ENCODE measurements around the gene ALOX12. TPM values are rescaled to one million over a fixed set of nuclear protein-coding genes. Genes with fewer than 3 reads are reported as not detected.
"Not testable (repeated sequence)": the region's sequence is repeated elsewhere in the genome, so short reads cannot be mapped to it uniquely, and the experiment has no call there.

Gene ALOX12
- total RNA-seq, 1 donor from 2014 or later = not detected

DNA sequence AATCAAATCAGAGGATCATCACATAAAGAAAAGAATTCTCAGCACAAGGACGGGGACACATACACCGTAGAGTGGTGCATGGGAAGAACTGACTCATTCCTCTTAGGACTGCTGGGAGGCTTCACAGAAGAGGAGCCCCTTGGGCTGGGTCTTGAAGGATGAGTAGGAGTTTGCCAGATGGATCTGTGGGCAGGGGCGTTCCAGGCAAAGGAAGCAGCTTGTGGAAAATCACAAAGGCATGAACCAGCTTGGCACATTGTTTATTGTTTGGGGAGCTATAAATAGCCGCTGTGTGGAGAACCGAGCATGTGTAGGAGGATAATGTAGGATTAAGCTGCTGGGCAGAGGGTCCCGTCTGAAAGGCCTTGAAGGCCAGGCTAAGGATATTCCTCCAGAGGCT lies 53.1 kb downstream of the ALOX12 start:
- Mint-ChIP-seq H3K4me3 (ENCODE audit: unreplicated experiment) (no peak overlapping the region), H3K27ac (ENCODE audit: unreplicated experiment) (no peak overlapping the region), H3K36me3 (ENCODE audit: unreplicated experiment) (no peaks in the 10 kb centered on the region), H3K27me3 (ENCODE audit: unreplicated experiment) (peaks cover 5% of the 10 kb centered on the region), H3K9me3 (ENCODE audit: unreplicated experiment) (peaks cover 2% of the 10 kb centered on the region), H3K4me1 (ENCODE audit: low read depth, unreplicated experiment) (peaks cover 14% of the 10 kb centered on the region)
- TF ChIP-seq, protein P1, sequence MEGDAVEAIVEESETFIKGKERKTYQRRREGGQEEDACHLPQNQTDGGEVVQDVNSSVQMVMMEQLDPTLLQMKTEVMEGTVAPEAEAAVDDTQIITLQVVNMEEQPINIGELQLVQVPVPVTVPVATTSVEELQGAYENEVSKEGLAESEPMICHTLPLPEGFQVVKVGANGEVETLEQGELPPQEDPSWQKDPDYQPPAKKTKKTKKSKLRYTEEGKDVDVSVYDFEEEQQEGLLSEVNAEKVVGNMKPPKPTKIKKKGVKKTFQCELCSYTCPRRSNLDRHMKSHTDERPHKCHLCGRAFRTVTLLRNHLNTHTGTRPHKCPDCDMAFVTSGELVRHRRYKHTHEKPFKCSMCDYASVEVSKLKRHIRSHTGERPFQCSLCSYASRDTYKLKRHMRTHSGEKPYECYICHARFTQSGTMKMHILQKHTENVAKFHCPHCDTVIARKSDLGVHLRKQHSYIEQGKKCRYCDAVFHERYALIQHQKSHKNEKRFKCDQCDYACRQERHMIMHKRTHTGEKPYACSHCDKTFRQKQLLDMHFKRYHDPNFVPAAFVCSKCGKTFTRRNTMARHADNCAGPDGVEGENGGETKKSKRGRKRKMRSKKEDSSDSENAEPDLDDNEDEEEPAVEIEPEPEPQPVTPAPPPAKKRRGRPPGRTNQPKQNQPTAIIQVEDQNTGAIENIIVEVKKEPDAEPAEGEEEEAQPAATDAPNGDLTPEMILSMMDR (IDR thresholded peaks at IDR 0.05; ENCODE audit: partially characterized antibody, unreplicated experiment) = no peak
- no peak for DNase-seq

DNA sequence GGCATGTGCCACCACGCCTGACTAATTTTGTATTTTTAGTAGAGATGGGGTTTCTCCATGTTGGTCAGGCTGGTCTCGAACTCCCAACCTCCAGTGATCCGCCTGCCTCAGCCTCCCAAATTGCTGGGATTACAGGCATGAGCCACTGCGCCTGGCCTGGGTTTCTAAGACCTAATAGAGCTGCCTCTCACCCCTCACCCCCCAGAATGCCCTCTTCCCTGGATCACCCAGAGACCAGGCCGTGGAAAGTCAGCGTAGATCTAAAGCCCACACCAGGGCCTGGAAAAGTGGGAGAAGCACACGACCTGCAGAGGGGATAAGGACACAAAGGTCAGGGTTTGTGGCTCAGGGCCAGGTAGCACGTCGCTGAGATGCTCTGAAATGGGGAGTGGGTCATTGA lies 54.7 kb downstream of the ALOX12 start:
- not testable (repeated sequence) for H3K9me3 Mint-ChIP-seq (ENCODE audit: unreplicated experiment); H3K27me3 Mint-ChIP-seq (ENCODE audit: unreplicated experiment); DNase-seq; H3K36me3 Mint-ChIP-seq (ENCODE audit: unreplicated experiment); H3K27ac Mint-ChIP-seq (ENCODE audit: unreplicated experiment); H3K4me3 Mint-ChIP-seq (ENCODE audit: unreplicated experiment)
- H3K4me1 Mint-ChIP-seq (ENCODE audit: low read depth, unreplicated experiment) = peaks cover 14% of the 10 kb centered on the region

DNA sequence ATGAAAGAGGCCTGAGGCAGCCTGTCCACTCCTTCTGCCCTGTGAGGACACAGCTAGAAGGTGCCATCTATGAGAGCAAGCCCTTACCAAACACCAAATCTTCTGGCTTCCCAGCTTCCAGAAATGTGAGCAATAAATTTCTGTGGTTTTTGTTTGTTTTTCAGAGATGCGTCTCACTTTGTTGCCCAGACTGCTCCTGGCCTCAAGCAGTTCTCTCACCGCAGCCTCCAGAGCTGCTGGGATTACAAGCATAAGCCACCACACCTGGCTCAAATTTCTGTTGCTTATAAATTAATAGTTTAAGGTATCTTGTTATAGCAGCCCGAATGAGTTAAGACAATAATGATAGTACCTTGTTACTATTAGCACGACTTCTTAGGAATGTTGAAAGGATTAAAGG lies 60.5 kb downstream of the ALOX12 start:
- Mint-ChIP-seq H3K27me3 (ENCODE audit: unreplicated experiment) (no peaks in the 10 kb centered on the region), H3K9me3 (ENCODE audit: unreplicated experiment) (no peaks in the 10 kb centered on the region), H3K4me1 (ENCODE audit: low read depth, unreplicated experiment) (peaks cover 6% of the 10 kb centered on the region), H3K27ac (ENCODE audit: unreplicated experiment) (no peak overlapping the region), H3K36me3 (ENCODE audit: unreplicated experiment) (no peaks in the 10 kb centered on the region), H3K4me3 (ENCODE audit: unreplicated experiment) (no peak overlapping the region)
- TF ChIP-seq, protein P1 (IDR thresholded peaks at IDR 0.05; ENCODE audit: partially characterized antibody, unreplicated experiment) = no peak
- DNase-seq = no peak

DNA sequence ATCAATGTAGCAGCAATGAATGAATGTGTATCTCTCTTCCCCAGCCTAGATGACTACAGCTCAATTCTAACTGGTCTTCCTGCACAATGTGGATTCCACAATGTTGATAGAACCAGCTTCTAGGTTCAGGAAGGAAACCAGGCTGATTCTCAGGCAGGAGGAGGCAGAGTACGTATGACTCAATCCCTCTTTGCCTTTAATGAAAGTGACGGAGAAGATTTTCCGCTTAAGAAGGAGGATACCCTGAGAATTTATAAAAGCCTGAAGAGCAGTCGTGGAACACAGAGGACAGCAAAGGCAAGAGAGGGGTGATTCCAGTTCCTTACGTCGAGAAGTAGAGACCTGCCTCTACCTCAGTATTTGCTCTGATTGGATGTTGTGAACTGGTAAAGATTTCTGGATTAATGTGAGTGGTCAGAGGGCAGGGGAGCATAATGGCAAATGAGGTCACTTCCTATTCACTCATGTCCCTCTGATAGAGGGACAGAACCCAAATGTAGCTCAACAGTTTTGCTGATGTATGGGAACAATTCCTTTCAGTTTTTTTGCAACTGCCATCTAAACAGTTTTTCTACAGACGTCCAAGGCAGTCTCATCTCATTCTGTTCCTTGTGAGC lies 63.1 kb downstream of the ALOX12 start:
- Mint-ChIP-seq H3K4me3 (ENCODE audit: unreplicated experiment) (no peak overlapping the region), H3K27ac (ENCODE audit: unreplicated experiment) (no peak overlapping the region), H3K9me3 (ENCODE audit: unreplicated experiment) (peaks cover 4% of the 10 kb centered on the region), H3K36me3 (ENCODE audit: unreplicated experiment) (no peaks in the 10 kb centered on the region), H3K4me1 (ENCODE audit: low read depth, unreplicated experiment) (peaks cover 12% of the 10 kb centered on the region), H3K27me3 (ENCODE audit: unreplicated experiment) (no peaks in the 10 kb centered on the region)
- DNase-seq = no peak
- TF ChIP-seq, protein P1 (IDR thresholded peaks at IDR 0.05; ENCODE audit: partially characterized antibody, unreplicated experiment) = no peak

Other genes starting within 250 kb of the ALOX12 start
- gene XAF1, start 240.0 kb upstream of the ALOX12 start, total RNA-seq (ENCODE audit: unreplicated experiment) = not detected
- not detected for gene FBXO39, start 219.8 kb upstream of the ALOX12 start, total RNA-seq (ENCODE audit: unreplicated experiment)
- not detected for gene TEKT1, start 164.3 kb upstream of the ALOX12 start, total RNA-seq (ENCODE audit: unreplicated experiment)
- gene RNASEK, start 16.6 kb downstream of the ALOX12 start, total RNA-seq (ENCODE audit: unreplicated experiment) = 179 TPM
- gene BCL6B, start 27.0 kb downstream of the ALOX12 start, total RNA-seq (ENCODE audit: unreplicated experiment) = not detected
- gene SLC16A13, start 40.0 kb downstream of the ALOX12 start, total RNA-seq (ENCODE audit: unreplicated experiment) = 2.9 TPM
- gene SLC16A11, start 48.0 kb downstream of the ALOX12 start, total RNA-seq (ENCODE audit: unreplicated experiment) = 0.54 TPM
- not detected for gene CLEC10A, start 84.2 kb downstream of the ALOX12 start, total RNA-seq (ENCODE audit: unreplicated experiment)
- not detected for gene ASGR2, start 118.8 kb downstream of the ALOX12 start, total RNA-seq (ENCODE audit: unreplicated experiment)
- gene ASGR1, start 183.3 kb downstream of the ALOX12 start, total RNA-seq (ENCODE audit: unreplicated experiment) = 29.0 TPM
- gene DLG4, start 223.8 kb downstream of the ALOX12 start, total RNA-seq (ENCODE audit: unreplicated experiment) = 157 TPM
- gene ACADVL, start 223.9 kb downstream of the ALOX12 start, total RNA-seq (ENCODE audit: unreplicated experiment) = 375 TPM
- gene DVL2, start 238.5 kb downstream of the ALOX12 start, total RNA-seq (ENCODE audit: unreplicated experiment) = 79.1 TPM
- 72.3 TPM for gene PHF23, start 243.4 kb downstream of the ALOX12 start, total RNA-seq (ENCODE audit: unreplicated experiment)
- gene GABARAP, start 246.4 kb downstream of the ALOX12 start, total RNA-seq (ENCODE audit: unreplicated experiment) = 908 TPM